MM.1S (cell line): ENCODE measurements around the gene MLLT1.

Source experiments
- DNase-seq: peaks from one replicate; pipeline ENCODE4 v3.0.0-alpha.2; 2015
- H2AFZ ChIP-seq: fragments of 300-600 bp; sonication (generic); 2 replicates; pipeline ENCODE4 v1.6.0; 2016; ENCODE audit warnings: antibody characterized with exemption, low read length
- H3F3A ChIP-seq: fragments of 300-600 bp; sonication (generic); 2 replicates; pipeline ENCODE4 v1.6.1; 2016; ENCODE audit warnings: mild to moderate bottlenecking, antibody characterized with exemption, low read length, moderate library complexity, mixed read lengths; ENCODE audit not compliant: insufficient read depth
- H3K27ac ChIP-seq: fragments of 300-600 bp; sonication (generic); 2 replicates; pipeline ENCODE4 v1.5.1; 2016; ENCODE audit warnings: mild to moderate bottlenecking, low read length
- H3K27me3 ChIP-seq: fragments of 300-600 bp; sonication (generic); replicated peaks from 2 replicates; pipeline ENCODE4 v1.6.0; 2016; ENCODE audit warnings: low read length; ENCODE audit not compliant: insufficient read depth
- H3K36me3 ChIP-seq: fragments of 300-600 bp; sonication (generic); replicated peaks from 2 replicates; pipeline ENCODE4 v1.6.1; 2016; ENCODE audit warnings: mild to moderate bottlenecking, low read length, mixed read lengths; ENCODE audit not compliant: insufficient read depth
- H3K4me1 ChIP-seq: fragments of 300-600 bp; sonication (generic); 2 replicates; pipeline ENCODE4 v1.6.1; 2016; ENCODE audit warnings: low read length, mixed read lengths
- H3K4me2 ChIP-seq: fragments of 300-600 bp; sonication (generic); 2 replicates; pipeline ENCODE4 v1.6.0; 2016; ENCODE audit warnings: low read depth, low read length
- H3K4me3 ChIP-seq: fragments of 300-600 bp; sonication (generic); 2 replicates; pipeline ENCODE4 v1.5.1; 2016; ENCODE audit warnings: low read length, mixed read lengths
- H3K79me2 ChIP-seq: fragments of 300-600 bp; sonication (generic); 2 replicates; pipeline ENCODE4 v1.6.1; 2016; ENCODE audit warnings: mixed run types, low read length, mixed read lengths
- H3K9ac ChIP-seq: fragments of 300-600 bp; sonication (generic); 2 replicates; pipeline ENCODE4 v1.6.1; 2016; ENCODE audit warnings: low read length, mixed read lengths
- H3K9me2 ChIP-seq: fragments of 300-600 bp; sonication (generic); replicated peaks from 2 replicates; pipeline ENCODE4 v1.6.1; 2016; ENCODE audit warnings: mild to moderate bottlenecking, low read length, mixed read lengths; ENCODE audit not compliant: insufficient read depth
- H3K9me3 ChIP-seq: fragments of 300-600 bp; sonication (generic); replicated peaks from 2 replicates; pipeline ENCODE4 v1.6.1; 2016; ENCODE audit warnings: mild to moderate bottlenecking, low read length, mixed read lengths; ENCODE audit not compliant: insufficient read depth
- H4K20me1 ChIP-seq: fragments of 300-600 bp; sonication (generic); 2 replicates; pipeline ENCODE4 v1.6.1; 2016; ENCODE audit warnings: mild to moderate bottlenecking, low read length, moderate library complexity, mixed read lengths; ENCODE audit not compliant: insufficient read depth
- EZH2 ChIP-seq: fragments of 300-600 bp; sonication (generic); optimal IDR thresholded peaks from 2 replicates; pipeline ENCODE3; 2017; ENCODE audit warnings: low read depth, mild to moderate bottlenecking, antibody characterized with exemption, low read length, mixed read lengths
- EZH2phosphoT487 ChIP-seq: fragments of 300-600 bp; sonication (generic); IDR thresholded peaks from 2 replicates; pipeline ENCODE4 v1.6.1; 2018; ENCODE audit warnings: antibody characterized with exemption, low read length
- TF ChIP-seq, protein P1 (sequence below): fragments of 300-600 bp; sonication (generic); IDR thresholded peaks from 2 replicates; pipeline ENCODE4 v1.5.1; 2016; ENCODE audit warnings: antibody characterized with exemption, low read length, mixed read lengths

MLLT1 gene

DNA sequence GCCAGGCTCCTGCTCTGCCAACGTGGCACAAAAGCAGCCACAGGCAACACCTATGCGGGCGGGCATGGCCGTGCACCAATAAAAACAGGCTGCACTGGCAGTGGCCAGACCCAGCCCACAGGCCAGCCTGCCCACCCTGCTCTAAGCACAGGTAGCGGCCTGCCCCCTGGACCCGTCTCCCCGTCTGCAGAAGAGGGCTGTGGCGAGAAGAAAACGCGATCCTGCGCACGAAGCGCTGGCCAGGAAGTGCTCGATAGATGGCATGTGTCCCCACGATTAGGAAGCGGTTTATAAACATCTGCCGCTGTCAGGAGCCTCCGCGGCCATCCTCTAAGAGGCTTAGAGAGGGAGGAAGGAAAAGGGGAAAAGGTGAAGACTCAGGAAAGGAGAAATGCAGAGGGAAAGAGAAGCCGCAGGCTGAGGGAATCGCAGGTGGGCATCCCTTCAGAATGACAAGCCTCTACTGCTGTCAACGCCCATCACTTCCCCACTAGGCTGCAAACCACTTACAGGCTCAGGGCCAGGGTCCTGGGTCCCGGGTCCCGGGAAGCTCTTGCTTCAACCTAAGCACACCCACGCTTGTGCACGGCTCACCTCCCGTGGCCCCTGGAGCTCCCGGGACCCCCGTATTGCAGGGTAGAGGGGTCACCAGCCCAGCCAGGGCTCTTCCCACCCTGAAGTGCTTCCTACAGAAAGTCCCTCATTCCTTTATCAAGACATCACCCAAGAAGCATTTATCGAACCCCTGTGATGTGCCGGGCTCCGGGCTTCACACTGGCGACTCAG lies 10.5 kb downstream of the MLLT1 start:
- Histone ChIP-seq H3K4me1 (no peaks in the 10 kb centered on the region), H4K20me1 (peaks cover 6% of the 10 kb centered on the region; the same call in 1 of the 2 replicates), H2AFZ (no peak overlapping the region), H3K79me2 (peaks cover 98% of the 10 kb centered on the region), H3K36me3 (0 out of 2 replicates have a peak, but pooled peaks cover 3% of the 10 kb centered on the region), H3K27ac (no peak overlapping the region), H3K4me3 (no peak overlapping the region), H3K9me2 (no peaks in the 10 kb centered on the region), H3K9me3 (no peaks in the 10 kb centered on the region), H3F3A (no peaks in the 10 kb centered on the region), H3K9ac (no peak overlapping the region), H3K4me2 (no peak overlapping the region), H3K27me3 (no peaks in the 10 kb centered on the region)
- TF ChIP-seq EZH2phosphoT487 (no peak), EZH2 (no peak)
- TF ChIP-seq, protein P1, sequence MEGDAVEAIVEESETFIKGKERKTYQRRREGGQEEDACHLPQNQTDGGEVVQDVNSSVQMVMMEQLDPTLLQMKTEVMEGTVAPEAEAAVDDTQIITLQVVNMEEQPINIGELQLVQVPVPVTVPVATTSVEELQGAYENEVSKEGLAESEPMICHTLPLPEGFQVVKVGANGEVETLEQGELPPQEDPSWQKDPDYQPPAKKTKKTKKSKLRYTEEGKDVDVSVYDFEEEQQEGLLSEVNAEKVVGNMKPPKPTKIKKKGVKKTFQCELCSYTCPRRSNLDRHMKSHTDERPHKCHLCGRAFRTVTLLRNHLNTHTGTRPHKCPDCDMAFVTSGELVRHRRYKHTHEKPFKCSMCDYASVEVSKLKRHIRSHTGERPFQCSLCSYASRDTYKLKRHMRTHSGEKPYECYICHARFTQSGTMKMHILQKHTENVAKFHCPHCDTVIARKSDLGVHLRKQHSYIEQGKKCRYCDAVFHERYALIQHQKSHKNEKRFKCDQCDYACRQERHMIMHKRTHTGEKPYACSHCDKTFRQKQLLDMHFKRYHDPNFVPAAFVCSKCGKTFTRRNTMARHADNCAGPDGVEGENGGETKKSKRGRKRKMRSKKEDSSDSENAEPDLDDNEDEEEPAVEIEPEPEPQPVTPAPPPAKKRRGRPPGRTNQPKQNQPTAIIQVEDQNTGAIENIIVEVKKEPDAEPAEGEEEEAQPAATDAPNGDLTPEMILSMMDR = no peak
- DNase-seq = no peak

DNA sequence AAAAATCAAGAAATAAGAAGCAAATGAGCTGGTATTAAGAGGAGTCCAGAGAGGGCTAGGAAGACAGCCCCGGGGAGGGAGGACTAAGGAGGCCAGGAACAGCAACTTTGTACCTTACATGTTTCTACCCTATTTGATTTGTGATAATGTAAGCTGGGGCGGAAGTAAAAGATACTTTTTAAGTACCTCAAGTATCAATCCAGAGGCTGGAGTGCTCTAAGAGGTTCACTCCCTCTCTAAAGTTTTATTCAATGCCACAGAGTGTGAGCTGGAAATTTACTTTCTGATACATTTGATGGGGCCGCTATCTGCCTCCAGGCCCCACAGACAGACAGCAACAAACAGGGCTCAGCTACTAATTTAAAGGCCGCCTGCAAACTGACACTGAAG lies 11.4 kb downstream of the MLLT1 start:
- H3K27me3 ChIP-seq = no peaks in the 10 kb centered on the region
- no peak for TF ChIP-seq EZH2
- TF ChIP-seq, protein P1 = no peak
- TF ChIP-seq EZH2phosphoT487 = no peak
- no peak overlapping the region for H3K27ac ChIP-seq
- no peak overlapping the region for H3K9ac ChIP-seq
- H3K79me2 ChIP-seq = peaks cover 98% of the 10 kb centered on the region
- no peaks in the 10 kb centered on the region for H3K4me1 ChIP-seq
- no peak for DNase-seq
- H3K4me2 ChIP-seq = no peak overlapping the region
- no peaks in the 10 kb centered on the region for H3F3A ChIP-seq
- H3K9me2 ChIP-seq = no peaks in the 10 kb centered on the region
- peaks cover 6% of the 10 kb centered on the region; the same call in 1 of the 2 replicates for H4K20me1 ChIP-seq
- H3K9me3 ChIP-seq = no peaks in the 10 kb centered on the region
- H2AFZ ChIP-seq = no peak overlapping the region
- H3K36me3 ChIP-seq = 0 out of 2 replicates have a peak, but pooled peaks cover 3% of the 10 kb centered on the region
- no peak overlapping the region for H3K4me3 ChIP-seq

DNA sequence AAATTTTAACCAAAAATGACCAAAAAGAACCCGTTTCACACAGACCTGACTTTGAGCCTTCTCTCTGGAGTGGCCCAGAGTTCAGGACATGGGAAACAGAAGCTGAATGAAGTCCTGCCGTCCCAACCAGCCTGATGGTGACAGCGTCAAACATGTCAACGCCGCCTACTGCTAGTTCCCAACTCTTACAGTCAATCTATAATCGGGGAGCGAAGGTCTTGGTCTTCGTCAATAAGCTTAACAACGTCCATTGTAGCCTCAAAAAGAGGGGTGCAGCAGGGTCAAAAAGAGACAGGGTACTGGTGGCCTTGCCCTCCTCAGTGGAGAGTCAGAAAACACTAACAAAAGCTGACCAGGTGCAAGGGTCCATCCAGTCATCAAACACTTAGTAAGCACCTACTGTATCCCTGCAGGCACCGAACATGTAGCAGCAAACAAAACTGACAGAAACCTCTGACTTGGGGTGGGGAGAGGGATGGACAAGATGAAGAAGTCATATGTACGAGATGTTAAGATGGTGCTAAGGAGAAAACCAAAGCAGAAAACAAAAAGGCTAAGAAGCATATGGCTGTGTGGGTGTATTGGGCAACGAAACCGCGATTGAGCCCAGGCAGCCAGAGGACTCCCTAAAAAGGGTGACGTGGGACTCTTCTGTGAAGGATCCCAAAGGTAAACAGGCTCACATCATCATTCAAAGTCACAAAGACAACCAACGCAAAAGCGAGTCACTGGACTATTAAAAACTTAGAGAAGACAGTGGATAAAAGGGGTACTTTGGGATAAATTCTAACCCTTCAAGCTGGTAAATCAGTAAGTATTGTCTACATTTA lies 12.0 kb downstream of the MLLT1 start:
- peaks cover 6% of the 10 kb centered on the region; the same call in 1 of the 2 replicates for H4K20me1 ChIP-seq
- 0 out of 2 replicates have a peak, but pooled peaks cover 3% of the 10 kb centered on the region for H3K36me3 ChIP-seq
- no peak overlapping the region for H3K4me2 ChIP-seq
- no peak overlapping the region for H3K27ac ChIP-seq
- no peaks in the 10 kb centered on the region for H3K9me3 ChIP-seq
- H3K9ac ChIP-seq = no peak overlapping the region
- H3F3A ChIP-seq = no peaks in the 10 kb centered on the region
- H3K79me2 ChIP-seq = peaks cover 96% of the 10 kb centered on the region
- no peaks in the 10 kb centered on the region for H3K27me3 ChIP-seq
- H3K4me1 ChIP-seq = no peaks in the 10 kb centered on the region
- TF ChIP-seq EZH2 (no peak), EZH2phosphoT487 (no peak)
- TF ChIP-seq, protein P1 = no peak
- no peaks in the 10 kb centered on the region for H3K9me2 ChIP-seq
- no peak overlapping the region for H3K4me3 ChIP-seq
- DNase-seq = no peak
- no peak overlapping the region for H2AFZ ChIP-seq
